Measurements from ENCODE around the gene TSPAN5. TPM values are rescaled to one million over a fixed set of nuclear protein-coding genes. Genes with fewer than 3 reads are reported as not detected.

TSPAN5 gene
- total RNA-seq, 2 experiments from 2014 or later = 25.0 to 27.8 TPM

- no peak overlapping the region for H3K27ac Mint-ChIP-seq
- no peak overlapping the region for H3K4me3 Mint-ChIP-seq
- CTCF ChIA-PET = no interaction called here
- ATAC-seq (no peak), DNase-seq (no peak)
- H3K4me1 Mint-ChIP-seq = peaks cover 16% of the 10 kb centered on the region
- no peaks in the 10 kb centered on the region for H3K27me3 Mint-ChIP-seq
- H3K9me3 Mint-ChIP-seq (ENCODE audit: low read depth) = peaks cover 3% of the 10 kb centered on the region
- H3K36me3 Mint-ChIP-seq = peaks cover 2% of the 10 kb centered on the region
Observed at GRCh38 chr4:98686043-98686707, 27.8 kb upstream of the TSPAN5 start.

- CTCF ChIA-PET = no interaction called here
- H3K9me3 Mint-ChIP-seq (ENCODE audit: low read depth) = no peaks in the 10 kb centered on the region
- no peaks in the 10 kb centered on the region for H3K27me3 Mint-ChIP-seq
- H3K4me3 Mint-ChIP-seq = no peak overlapping the region
- peaks cover 16% of the 10 kb centered on the region for H3K4me1 Mint-ChIP-seq
- no peak for DNase-seq
- H3K36me3 Mint-ChIP-seq = no peaks in the 10 kb centered on the region
- ATAC-seq = no peak
- no peak overlapping the region for H3K27ac Mint-ChIP-seq
Observed at GRCh38 chr4:98685225-98686042, 27.0 kb upstream of the TSPAN5 start.

GRCh38 chr4:98682719-98683118 is 24.3 kb upstream of the TSPAN5 start:
- no peak overlapping the region for H3K27ac Mint-ChIP-seq
- H3K4me3 Mint-ChIP-seq = no peak overlapping the region
- H3K36me3 Mint-ChIP-seq = no peaks in the 10 kb centered on the region
- ATAC-seq (no peak), DNase-seq (no peak)
- peaks cover 2% of the 10 kb centered on the region for H3K4me1 Mint-ChIP-seq
- H3K9me3 Mint-ChIP-seq (ENCODE audit: low read depth) = no peaks in the 10 kb centered on the region
- no peaks in the 10 kb centered on the region for H3K27me3 Mint-ChIP-seq
- CTCF ChIA-PET = no interaction called here

- CTCF ChIA-PET = no interaction called here
- no peaks in the 10 kb centered on the region for H3K36me3 Mint-ChIP-seq
- H3K27ac Mint-ChIP-seq = no peak overlapping the region
- ATAC-seq (no peak), DNase-seq (no peak)
- no peak overlapping the region for H3K4me3 Mint-ChIP-seq
- H3K4me1 Mint-ChIP-seq = no peaks in the 10 kb centered on the region
- no peaks in the 10 kb centered on the region for H3K9me3 Mint-ChIP-seq (ENCODE audit: low read depth)
- no peaks in the 10 kb centered on the region for H3K27me3 Mint-ChIP-seq
Observed at GRCh38 chr4:98680806-98681205, 22.4 kb upstream of the TSPAN5 start.

- Mint-ChIP-seq H3K27ac (no peak overlapping the region), H3K36me3 (no peaks in the 10 kb centered on the region), H3K27me3 (no peaks in the 10 kb centered on the region), H3K4me1 (no peaks in the 10 kb centered on the region), H3K4me3 (no peak overlapping the region), H3K9me3 (ENCODE audit: low read depth) (no peaks in the 10 kb centered on the region)
- ATAC-seq (no peak), DNase-seq (no peak)
- CTCF ChIA-PET = no interaction called here
Observed at GRCh38 chr4:98679738-98680137, 21.3 kb upstream of the TSPAN5 start.

- no peaks in the 10 kb centered on the region for H3K27me3 Mint-ChIP-seq
- peaks cover 10% of the 10 kb centered on the region for H3K4me1 Mint-ChIP-seq
- H3K27ac Mint-ChIP-seq = no peak overlapping the region
- H3K4me3 Mint-ChIP-seq = no peak overlapping the region
- no peak for DNase-seq
- no peaks in the 10 kb centered on the region for H3K9me3 Mint-ChIP-seq (ENCODE audit: low read depth)
- ATAC-seq = no peak
- CTCF ChIA-PET = no interaction called here
- peaks cover 4% of the 10 kb centered on the region for H3K36me3 Mint-ChIP-seq
Observed at GRCh38 chr4:98677799-98678198, 19.4 kb upstream of the TSPAN5 start.

GRCh38 chr4:98674404-98675173 is 16.2 kb upstream of the TSPAN5 start:
- no peak for DNase-seq
- Mint-ChIP-seq H3K27me3 (peaks cover 4% of the 10 kb centered on the region), H3K9me3 (ENCODE audit: low read depth) (no peaks in the 10 kb centered on the region), H3K4me1 (peaks cover 14% of the 10 kb centered on the region), H3K36me3 (peaks cover 4% of the 10 kb centered on the region), H3K27ac (no peak overlapping the region), H3K4me3 (no peak overlapping the region)
- CTCF ChIA-PET = interaction anchor here (0.6 kb wide), 1 partner anchor 74 kb away, joined by 3 read pairs; no protein-coding TSS in a partner anchor
- no peak for ATAC-seq

- no peak for DNase-seq
- Mint-ChIP-seq H3K9me3 (ENCODE audit: low read depth) (no peaks in the 10 kb centered on the region), H3K36me3 (peaks cover 4% of the 10 kb centered on the region), H3K27ac (no peak overlapping the region), H3K4me3 (no peak overlapping the region), H3K4me1 (peaks cover 14% of the 10 kb centered on the region), H3K27me3 (peaks cover 4% of the 10 kb centered on the region)
- no peak for ATAC-seq
- CTCF ChIA-PET = no interaction called here
Observed at GRCh38 chr4:98673978-98674377, 15.6 kb upstream of the TSPAN5 start.

- H3K9me3 Mint-ChIP-seq (ENCODE audit: low read depth) = no peaks in the 10 kb centered on the region
- ATAC-seq (peak; percentile 33), DNase-seq (no peak)
- no peak overlapping the region for H3K4me3 Mint-ChIP-seq
- peaks cover 4% of the 10 kb centered on the region for H3K27me3 Mint-ChIP-seq
- CTCF ChIA-PET = interaction anchor here (1.8 kb wide), 1 partner anchor 11 kb away, joined by 5 read pairs; no protein-coding TSS in a partner anchor
- no peak overlapping the region for H3K27ac Mint-ChIP-seq
- H3K4me1 Mint-ChIP-seq = peaks cover 14% of the 10 kb centered on the region
- H3K36me3 Mint-ChIP-seq = peaks cover 4% of the 10 kb centered on the region
Observed at GRCh38 chr4:98673288-98673644, 14.9 kb upstream of the TSPAN5 start.

- H3K27ac Mint-ChIP-seq = no peak overlapping the region
- no peak for DNase-seq
- peaks cover 14% of the 10 kb centered on the region for H3K4me1 Mint-ChIP-seq
- H3K4me3 Mint-ChIP-seq = no peak overlapping the region
- peaks cover 4% of the 10 kb centered on the region for H3K27me3 Mint-ChIP-seq
- peaks cover 4% of the 10 kb centered on the region for H3K36me3 Mint-ChIP-seq
- CTCF ChIA-PET = interaction anchor here (1.8 kb wide), 1 partner anchor 10 kb away, joined by 5 read pairs; no protein-coding TSS in a partner anchor
- no peak for ATAC-seq
- H3K9me3 Mint-ChIP-seq (ENCODE audit: low read depth) = no peaks in the 10 kb centered on the region
Observed at GRCh38 chr4:98672583-98673287, 14.3 kb upstream of the TSPAN5 start.

GRCh38 chr4:98671131-98671530 is 12.7 kb upstream of the TSPAN5 start:
- CTCF ChIA-PET = no interaction called here
- H3K27ac Mint-ChIP-seq = no peak overlapping the region
- H3K4me3 Mint-ChIP-seq = no peak overlapping the region
- H3K9me3 Mint-ChIP-seq (ENCODE audit: low read depth) = no peaks in the 10 kb centered on the region
- peaks cover 14% of the 10 kb centered on the region for H3K4me1 Mint-ChIP-seq
- H3K27me3 Mint-ChIP-seq = peaks cover 4% of the 10 kb centered on the region
- H3K36me3 Mint-ChIP-seq = peaks cover 4% of the 10 kb centered on the region
- DNase-seq (no peak), ATAC-seq (no peak)

GRCh38 chr4:98670186-98670585 is 11.8 kb upstream of the TSPAN5 start:
- CTCF ChIA-PET = interaction anchor here (1.5 kb wide), 1 partner anchor 44 kb away, joined by 3 read pairs; no protein-coding TSS in a partner anchor
- H3K27ac Mint-ChIP-seq = no peak overlapping the region
- peaks cover 4% of the 10 kb centered on the region for H3K27me3 Mint-ChIP-seq
- no peak for ATAC-seq
- peaks cover 8% of the 10 kb centered on the region for H3K36me3 Mint-ChIP-seq
- DNase-seq = no peak
- H3K4me3 Mint-ChIP-seq = no peak overlapping the region
- peaks cover under 1% of the 10 kb centered on the region for H3K9me3 Mint-ChIP-seq (ENCODE audit: low read depth)
- peaks cover 14% of the 10 kb centered on the region for H3K4me1 Mint-ChIP-seq

GRCh38 chr4:98669577-98669976 is 11.2 kb upstream of the TSPAN5 start:
- Mint-ChIP-seq H3K36me3 (peaks cover 11% of the 10 kb centered on the region), H3K27me3 (peaks cover 4% of the 10 kb centered on the region), H3K4me1 (peaks cover 16% of the 10 kb centered on the region), H3K27ac (no peak overlapping the region), H3K4me3 (no peak overlapping the region), H3K9me3 (ENCODE audit: low read depth) (peaks cover 2% of the 10 kb centered on the region)
- no peak for DNase-seq
- ATAC-seq = no peak
- CTCF ChIA-PET = interaction anchor here (1.5 to 1.6 kb wide), 2 partner anchors 44 to 202 kb away, joined by 3 to 5 read pairs; no protein-coding TSS in a partner anchor
